GM21529 (cell line): ENCODE data around the gene ANKRD39.

Source experiments
- ATAC-seq: cut with Tn5 transposase; IDR thresholded peaks from one replicate; pipeline ENCODE4 v1.9.1; 2021; ENCODE audit not compliant: unreplicated experiment

Gene ANKRD39

DNA sequence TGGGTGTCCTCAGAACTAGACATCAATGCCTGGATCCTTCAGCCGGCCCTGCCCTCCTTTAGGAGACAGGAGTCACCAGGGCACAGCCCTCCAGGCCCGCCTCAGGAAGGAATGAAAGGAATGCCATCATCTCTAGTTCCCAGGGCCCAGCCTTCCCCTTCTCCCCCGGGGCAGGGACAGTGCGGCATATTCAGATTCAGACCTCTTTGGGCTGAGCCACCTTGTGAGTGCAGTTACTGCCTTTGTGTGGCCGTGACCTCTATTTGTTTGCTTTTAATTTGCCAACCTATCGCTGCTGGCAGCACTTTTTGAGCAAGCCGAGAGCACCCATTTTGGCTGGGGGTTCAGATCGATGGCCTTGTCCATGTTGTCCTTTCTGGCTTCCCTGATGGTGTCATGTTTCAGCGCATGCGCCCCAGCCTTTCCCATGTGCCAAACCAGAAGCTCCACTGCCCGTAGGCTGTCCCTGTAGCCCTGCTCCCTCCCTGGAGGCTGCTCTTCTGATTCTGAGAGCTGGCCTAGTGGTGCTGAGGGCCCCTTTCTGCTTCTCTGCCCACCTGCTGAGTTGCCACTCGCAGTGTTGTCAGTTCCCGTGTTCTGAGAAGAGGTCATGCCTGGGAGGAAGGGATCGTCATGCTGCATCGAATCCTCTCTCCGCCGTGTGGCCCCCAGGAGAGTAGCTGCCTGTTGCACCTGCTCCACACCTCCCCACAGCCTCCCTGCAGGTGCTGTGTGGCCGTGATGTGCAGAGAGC lies 24.9 kb downstream of the ANKRD39 start:
- ATAC-seq: no peak

DNA sequence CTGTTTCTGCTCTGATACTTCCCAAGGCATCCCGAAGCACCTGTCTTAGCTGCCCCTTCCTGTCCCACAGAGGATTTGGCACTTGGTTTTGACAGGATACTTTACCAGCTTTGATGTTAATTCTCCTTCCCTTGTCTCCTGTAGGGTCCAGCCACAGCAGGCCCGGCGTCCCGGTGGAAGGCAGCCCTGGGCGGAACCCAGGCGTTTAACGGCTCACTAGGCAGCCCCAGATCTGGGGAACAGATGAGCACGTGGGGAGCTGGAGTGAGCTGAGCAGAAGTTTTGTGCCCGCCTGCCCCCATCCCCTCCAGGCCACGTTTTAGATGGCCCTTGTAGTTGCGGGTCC lies 25.4 kb downstream of the ANKRD39 start:
- no peak for ATAC-seq

DNA sequence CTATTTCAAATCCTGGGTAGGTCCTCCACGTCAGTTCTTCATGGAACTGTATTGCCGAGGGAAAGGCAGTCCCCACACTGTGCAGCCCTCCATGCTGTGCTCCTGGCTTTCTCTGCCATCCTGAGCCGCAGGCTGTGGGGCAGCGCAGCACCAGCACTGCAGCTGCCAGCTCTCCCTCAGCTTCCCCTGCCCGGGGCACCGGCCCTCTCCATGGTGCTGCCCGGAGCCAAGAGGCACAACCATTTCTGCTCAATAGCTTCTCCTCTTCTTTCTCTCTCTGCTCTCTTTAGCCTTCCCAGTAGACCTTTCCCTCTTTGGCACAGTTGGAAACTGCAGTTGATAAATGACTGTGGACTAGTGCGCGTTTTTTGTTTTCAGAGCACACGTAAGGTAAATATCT lies 26.1 kb downstream of the ANKRD39 start:
- no peak for ATAC-seq

DNA sequence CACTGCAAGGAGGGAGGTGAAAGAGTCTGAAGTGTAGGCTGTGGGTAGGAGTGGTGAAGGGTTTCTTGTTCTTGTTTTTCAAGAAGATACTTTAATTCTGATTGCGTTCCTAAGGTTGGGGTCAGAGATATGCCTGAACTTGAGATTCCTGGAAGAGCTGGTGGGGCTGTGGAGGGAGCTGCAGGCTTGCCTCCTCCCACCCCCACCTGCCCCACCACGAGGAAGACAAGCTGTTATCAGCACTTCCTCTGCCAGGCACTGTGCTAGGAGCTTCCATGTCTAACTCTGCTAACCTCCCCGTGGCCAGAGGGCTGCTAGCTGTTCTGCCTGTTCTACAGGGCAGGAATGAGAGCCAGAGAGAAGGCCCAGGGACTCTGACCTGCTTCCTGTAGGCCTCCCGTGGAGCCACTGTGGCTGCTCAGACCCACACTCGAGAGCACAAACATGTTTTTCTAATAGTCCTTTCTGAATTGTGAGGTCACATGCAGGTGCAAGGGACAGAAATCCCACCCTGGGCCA lies 27.7 kb downstream of the ANKRD39 start:
- no peak for ATAC-seq

DNA sequence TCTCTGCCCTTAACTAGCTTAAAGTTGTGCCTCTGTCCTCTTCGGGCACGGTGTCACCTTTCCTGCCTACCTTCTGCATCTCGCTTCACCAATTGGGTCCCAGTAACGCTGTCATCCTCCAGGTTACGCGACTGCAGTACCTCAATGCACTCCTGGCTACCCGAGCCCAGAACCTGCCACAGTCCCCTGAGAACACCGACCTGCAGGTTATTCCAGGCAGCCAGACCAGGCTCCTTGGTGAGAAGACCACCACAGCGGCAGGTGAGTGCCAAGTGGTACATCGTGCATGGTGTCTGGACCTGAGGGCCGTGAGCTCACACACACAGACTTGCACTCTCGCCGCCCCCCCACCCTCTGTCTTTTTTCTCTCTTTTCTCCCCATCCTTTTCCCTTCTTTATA lies 28.9 kb downstream of the ANKRD39 start:
- no peak for ATAC-seq

DNA sequence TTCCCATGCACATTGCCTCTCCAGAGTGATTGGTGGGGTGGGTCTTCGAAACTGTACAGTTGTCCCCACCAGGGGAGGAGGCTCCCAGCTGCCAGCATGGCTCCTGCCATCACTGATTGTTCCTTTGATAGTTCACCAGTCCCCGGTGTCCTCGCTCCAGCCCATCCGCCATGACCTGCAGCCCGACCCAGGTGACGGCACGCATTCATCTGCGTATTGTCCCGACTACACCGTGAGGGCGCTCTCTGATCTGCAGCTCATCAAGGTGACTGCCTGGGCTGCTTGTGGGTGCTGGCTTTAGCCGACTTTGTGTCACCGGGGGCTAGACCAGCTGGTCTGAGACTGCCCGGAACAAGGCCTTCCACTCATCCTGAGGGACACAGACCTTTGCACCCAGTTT lies 29.4 kb downstream of the ANKRD39 start:
- ATAC-seq: no peak

DNA sequence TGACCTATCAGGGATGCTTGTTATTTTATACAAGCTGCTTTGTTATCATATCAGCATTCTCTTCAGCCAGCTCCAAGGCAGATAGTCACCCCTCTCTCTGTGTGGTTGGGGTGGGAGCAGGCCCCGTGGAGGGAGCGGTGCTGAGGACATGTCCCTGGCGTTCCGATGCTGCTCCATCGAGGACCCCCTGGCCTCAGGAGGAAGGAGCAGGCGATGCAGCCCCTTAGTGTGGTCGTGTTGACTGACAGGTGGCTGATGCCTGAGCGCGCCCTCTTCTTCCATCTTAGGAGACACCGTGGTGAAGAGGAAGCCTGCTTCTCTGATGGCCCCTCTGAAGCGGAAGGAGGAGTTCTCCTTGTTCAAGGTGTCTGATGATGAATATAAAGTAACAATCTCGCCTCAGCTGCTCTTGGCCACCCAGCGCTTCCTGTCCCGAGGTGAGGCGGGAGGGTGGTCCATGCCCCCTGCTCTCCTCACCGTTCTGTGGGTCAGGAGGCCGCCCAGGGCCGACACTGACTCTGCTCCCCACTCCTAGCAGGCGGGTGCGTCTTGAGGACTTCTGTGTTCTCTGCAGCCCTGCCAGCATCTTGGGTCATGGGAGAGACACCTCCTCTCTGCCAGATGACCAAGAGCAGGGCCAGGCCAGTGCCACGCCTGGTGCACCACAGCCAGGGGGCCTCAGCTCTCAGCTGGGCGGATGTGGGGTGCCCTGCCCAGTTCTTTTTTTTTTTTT lies 31.1 kb downstream of the ANKRD39 start:
- ATAC-seq: no peak

DNA sequence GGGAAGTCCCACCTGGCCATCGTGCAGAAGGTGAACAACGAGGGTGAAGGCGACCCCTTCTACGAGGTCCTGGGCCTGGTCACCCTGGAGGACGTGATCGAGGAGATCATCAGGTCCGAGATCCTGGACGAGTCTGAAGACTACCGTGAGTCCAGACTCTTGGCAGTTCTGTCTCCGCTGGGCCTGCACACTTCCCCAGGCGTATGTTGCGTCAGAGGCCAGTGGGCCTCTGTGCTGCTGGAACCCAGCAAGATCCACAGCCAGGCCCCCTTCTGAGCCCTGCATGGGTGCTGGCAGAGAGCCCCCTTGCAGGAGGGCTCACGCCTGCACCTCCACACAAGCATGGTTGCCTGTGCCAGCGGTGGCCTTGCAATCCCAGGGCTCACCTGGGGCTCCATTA lies 32.8 kb downstream of the ANKRD39 start:
- no peak for ATAC-seq

DNA sequence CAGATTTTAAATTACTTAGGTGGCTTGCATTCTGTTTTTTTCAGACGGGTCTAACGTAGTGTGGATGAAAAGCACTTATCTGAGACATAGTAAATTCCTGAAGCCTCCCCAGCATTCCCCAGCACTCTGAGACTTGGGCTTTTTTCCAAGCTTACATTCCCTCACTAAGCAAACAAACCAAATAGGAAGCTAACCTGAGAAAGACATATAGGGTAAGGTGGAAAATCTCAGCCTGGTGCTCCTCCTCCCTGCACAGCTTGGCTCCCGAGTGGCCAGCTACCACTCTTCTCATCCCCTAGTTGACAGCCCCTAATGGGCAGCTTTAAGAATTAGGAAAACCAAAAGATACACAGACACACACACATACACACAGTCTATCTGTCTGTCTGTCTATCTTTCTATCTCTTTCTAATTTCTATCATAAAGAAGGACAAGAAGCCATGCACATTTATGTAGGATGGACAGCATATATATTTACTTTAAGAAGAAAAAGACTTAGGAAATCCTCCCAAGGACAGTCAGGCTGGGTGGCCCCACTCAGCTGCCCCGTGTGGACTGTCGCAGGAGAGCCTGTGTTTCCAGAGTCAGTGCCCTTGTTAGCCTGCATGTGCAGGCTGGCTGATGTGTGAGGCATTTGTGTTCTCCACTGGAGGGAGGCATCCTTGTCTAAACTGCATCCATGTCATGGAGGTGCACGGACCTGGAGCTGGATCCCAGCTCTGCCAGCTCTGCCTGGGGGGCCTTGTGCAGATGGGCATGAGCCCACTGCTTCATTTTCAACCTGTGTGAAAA lies 33.5 kb downstream of the ANKRD39 start:
- ATAC-seq: no peak

DNA sequence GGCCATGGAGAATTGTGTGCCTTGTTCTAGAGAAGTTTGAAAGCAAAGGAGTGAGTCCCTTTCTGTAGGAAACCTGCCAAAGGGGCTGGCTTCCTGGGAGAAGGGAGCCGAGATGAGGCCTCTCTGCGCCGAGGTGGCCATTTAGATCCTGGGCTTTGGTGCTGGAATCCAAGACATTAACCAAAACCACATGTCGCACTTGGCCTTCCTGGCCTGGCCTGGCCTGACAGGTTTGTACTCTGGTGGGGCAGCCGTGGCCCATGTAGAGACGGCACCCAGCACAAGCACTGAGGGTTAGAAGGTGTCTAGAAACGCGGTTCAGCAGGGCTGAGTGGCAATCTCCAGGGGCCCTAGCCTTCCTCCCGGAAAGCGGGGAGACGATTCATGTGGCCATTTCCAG lies 34.6 kb downstream of the ANKRD39 start:
- ATAC-seq: no peak

DNA sequence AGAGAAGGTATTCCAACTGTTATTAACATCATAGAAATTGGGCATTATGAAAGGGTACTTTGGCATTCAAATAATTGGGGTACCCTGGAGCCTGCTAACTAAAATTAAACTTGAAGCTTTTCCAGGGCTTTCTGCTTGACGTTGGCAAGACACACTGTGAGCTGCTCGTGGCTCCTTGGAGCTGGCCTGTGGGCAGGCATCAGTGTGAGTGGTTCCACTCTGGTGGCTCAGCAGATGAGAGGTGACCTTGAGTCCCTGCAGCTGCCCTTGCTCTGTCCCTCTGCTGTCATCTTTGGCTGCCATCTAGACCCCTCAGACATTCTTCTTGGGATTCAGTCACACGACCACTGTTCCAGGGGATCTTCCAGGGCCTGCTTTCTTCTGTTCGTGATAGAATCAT lies 35.0 kb downstream of the ANKRD39 start:
- no peak for ATAC-seq

DNA sequence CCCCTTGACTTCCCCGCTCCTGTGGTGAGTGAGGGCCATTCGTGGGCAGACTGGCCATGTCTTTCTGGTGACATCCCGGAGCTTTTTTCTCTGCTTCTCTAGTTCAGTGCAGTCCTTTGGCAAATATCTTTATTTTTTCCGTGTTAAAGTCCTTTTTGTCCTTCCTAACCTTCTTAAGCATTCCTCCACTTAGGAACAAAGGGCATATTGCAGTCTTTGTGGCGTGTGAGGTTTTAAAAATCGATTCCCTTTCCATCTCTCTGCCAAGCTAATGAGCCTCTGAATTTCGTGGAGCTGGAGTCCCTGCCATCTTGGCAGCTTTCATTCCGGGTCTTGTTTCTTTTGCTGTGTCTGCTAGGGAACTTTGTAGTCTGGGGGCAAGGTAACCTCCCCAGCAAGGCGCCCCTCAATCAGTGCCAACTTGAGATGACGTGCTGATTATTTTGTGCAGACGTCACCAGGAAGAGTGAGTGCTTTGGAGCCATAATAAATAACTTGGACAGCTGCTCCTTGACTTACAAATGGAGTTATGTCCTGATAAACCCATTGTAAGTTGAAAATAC lies 36.6 kb downstream of the ANKRD39 start:
- no peak for ATAC-seq

DNA sequence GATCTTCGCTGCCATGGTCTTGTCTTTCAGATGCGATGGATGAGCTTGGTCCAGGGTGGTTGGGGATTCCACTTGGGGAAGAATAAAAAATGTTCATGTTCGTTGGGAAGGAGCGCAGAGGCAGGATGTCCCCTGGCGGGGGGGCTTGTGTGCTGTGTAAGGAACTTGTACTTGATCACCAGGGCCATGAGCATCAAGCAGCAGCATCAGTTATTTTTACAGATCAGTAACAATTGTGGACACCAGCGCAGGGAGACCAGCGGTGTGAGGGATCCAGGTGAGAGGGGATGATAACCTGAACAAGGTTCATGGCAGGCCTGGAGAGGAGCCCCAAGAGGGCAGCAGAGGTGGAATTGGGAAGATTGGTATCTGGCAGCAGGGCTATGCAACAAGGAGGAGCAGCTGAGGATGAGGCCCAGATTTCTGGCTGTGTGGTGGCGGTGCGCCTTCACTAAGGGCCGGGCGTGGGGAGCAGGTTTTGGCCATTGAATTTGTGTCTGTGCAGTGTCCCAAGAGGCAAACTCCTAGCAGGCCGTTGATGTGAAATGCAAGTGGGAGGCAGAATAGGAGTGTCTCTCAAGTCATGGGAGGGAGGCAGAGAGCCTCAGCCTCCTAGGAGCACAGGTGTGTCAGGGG lies 37.8 kb downstream of the ANKRD39 start:
- ATAC-seq: no peak

DNA sequence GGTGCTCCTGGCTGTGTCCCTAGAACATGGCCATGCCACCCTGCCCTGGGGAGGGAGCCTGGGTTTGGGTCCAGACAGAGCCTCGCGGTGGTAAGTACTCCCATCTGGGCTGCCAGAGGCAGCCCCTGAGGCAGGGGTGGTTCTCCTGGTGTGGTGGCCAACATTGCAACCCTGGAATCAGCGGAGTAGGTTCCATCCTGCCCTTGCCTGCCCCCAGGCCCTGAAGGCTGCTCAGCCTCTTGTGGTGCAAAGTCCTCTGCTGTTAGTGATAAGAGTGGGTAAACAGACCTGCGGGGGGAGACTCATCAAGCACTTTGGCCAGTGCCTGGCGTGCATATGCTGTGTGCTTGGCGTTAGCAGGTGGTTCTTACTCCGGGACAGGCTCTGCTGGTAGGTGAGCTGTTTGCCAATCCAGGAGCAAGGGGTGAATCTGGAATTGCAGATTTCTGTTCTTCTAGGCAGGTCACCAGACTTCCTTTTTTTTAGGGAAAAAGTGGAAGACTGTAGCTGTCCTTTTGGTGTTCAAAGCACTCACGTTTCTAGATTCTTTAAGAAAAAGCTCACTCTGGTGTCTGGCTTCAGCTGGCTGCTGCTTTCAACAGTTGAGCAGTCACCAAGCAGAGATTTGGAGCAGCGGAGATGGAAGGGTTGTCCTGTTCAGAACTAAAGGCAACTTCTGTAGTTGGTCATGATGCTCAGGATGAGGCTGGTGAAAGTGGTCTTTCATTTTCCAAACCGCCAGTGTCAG lies 38.5 kb downstream of the ANKRD39 start:
- ATAC-seq: no peak

DNA sequence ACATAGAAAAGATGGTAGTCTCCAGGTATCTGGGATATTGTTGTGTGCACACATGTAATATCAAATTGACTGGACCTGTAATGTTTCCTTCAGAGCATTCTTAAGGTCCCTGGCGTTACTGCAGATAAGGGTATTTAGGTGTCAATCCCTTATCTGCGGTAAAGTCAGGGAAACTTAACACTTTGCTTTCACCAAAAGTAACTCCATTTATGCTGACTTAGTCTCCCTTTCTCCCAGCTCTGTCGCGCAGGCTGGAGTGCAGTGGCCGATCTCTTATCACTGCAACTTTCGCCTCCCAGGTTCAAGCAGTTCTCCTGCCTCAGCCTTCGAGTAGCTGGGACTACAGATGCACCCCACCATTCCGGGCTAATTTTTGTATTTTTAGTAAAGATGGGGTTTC lies 39.9 kb downstream of the ANKRD39 start:
- no peak for ATAC-seq

DNA sequence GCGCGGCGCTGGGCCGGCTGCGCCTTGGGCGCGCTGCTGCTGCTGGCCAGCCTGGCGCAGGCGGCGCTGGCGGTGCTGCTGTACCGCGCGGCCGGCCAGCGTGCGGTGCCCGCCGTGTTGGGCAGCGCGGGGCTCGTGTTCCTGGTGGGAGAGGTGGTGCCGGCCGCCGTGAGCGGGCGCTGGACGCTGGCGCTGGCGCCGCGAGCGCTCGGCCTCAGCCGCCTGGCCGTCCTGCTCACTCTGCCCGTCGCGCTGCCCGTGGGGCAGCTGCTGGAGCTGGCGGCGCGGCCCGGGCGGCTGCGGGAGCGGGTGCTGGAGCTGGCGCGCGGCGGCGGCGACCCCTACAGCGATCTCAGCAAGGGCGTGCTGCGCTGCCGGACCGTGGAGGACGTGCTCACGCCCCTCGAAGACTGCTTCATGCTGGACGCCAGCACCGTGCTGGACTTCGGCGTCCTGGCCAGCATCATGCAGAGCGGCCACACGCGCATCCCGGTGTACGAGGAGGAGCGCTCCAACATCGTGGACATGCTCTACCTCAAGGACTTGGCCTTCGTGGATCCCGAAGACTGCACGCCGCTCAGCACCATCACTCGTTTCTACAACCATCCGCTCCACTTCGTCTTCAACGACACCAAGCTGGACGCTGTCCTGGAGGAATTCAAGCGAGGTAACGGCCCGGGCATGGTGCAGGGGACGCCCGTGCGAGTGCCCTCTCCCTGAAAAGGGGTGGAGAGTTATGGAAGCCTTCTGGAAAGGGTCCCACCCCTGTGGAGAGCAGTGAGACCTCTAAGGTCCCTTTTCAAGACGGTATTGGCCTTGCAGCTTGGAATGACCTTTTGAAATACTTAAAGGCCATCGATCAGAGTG lies 40.7 kb downstream of the ANKRD39 start:
- peak; percentile 36 for ATAC-seq

DNA sequence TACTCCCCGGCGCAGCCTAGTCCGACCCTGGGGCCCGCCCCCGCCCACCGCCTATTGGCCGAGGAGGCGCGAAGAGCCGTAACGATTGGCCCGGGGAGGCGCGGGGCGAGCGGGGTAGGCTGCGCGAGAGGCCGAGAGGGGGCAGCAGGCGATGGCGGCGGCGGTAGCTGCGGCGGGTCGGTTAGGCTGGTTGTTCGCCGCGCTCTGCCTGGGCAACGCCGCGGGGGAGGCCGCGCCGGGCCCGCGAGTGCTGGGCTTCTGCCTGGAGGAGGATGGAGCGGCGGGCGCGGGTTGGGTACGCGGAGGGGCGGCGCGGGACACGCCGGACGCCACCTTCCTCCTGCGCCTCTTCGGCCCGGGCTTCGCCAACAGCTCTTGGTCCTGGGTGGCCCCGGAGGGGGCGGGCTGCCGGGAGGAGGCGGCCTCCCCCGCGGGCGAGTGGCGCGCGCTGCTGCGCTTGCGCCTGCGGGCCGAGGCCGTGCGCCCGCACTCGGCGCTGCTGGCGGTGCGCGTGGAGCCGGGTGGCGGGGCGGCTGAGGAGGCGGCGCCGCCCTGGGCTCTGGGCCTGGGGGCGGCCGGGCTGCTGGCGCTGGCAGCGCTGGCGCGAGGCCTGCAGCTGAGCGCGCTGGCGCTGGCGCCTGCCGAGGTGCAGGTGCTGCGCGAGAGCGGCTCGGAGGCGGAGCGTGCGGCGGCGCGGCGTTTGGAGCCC lies 41.5 kb downstream of the ANKRD39 start, which contains the start of gene CNNM3:
CNNM3 (plus strand) TSS at position 142 of the 709 bp plus-strand sequence; CDS start at position 152, 10 bp downstream.
- peak; percentile 85 for ATAC-seq

DNA sequence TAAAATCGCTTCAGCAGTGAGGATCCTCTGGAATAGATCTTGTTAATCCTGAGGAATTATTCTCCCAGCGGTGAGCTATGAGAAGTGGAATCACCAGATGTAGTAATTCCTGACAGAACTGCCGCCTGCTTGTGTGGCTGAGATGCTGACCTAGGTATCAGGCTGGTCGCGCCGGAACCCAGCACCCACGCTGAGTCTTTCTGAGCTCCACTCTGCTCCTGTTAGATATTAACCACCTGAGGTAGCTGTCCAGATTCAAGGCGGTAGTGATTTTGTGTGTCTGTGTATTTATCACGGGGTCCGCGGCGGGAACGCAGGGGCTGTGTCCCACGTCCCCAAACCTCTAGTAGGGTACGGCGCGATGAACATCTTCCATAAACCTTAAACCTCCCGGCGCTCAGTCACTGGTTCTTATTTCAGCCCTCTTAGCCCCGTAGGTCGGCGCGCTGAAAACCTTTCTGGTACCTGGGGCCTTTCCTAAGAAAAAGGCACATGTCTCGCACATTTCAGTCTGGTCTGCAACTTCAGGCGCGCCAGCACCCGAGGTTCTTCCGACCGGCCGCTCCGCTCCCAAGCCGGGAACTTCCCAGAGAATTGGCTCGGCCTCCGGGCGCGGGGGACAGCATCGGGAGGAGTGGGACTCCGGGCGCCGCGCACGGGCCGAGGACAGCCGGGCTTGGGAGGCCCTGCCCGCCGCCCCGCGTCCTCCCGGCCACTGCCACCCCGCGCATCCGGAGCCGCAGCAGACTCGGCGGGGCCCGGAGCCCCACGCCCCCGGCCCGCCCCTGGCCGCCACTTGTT lies 42.3 kb downstream of the ANKRD39 start:
- ATAC-seq: peak; percentile 12
